Loucy (cell line): Measurements from ENCODE around the gene CDC42BPA.

Source experiments
- H2AFZ ChIP-seq: fragments of 200-600 bp; sonication (generic); 2 replicates; pipeline ENCODE4 v1.6.0; 2016; ENCODE audit warnings: antibody characterized with exemption, mild to moderate bottlenecking, low read length, moderate library complexity
- H3F3A ChIP-seq: fragments of 200-600 bp; 2 replicates; pipeline ENCODE4 v1.6.0; 2016; ENCODE audit warnings: antibody characterized with exemption, low read depth, mild to moderate bottlenecking
- H3K27me3 ChIP-seq: fragments of 200-600 bp; sonication (generic); 2 replicates; pipeline ENCODE4 v1.6.1; 2014; ENCODE audit warnings: low read length, mild to moderate bottlenecking; ENCODE audit not compliant: insufficient read depth, poor library complexity, severe bottlenecking
- H3K36me3 ChIP-seq: fragments of 200-600 bp; sonication (generic); 2 replicates; pipeline ENCODE4 v1.6.1; 2016; ENCODE audit warnings: low read length; ENCODE audit not compliant: insufficient read depth
- H3K4me1 ChIP-seq: fragments of 200-600 bp; sonication (generic); 2 replicates; pipeline ENCODE4 v1.5.1; 2014; ENCODE audit warnings: low read length, mild to moderate bottlenecking; ENCODE audit not compliant: insufficient read depth, poor library complexity, severe bottlenecking
- H3K4me2 ChIP-seq: fragments of 200-600 bp; sonication (generic); 2 replicates; pipeline ENCODE4 v1.6.0; 2014; ENCODE audit warnings: antibody characterized with exemption, low read length, low read depth, mild to moderate bottlenecking; ENCODE audit not compliant: poor library complexity, severe bottlenecking
- H3K4me3 ChIP-seq: fragments of 200-600 bp; sonication (generic); 2 replicates; pipeline ENCODE4 v1.5.1; 2014; ENCODE audit warnings: low read length, mild to moderate bottlenecking, mixed read lengths; ENCODE audit not compliant: poor library complexity, severe bottlenecking
- H3K79me2 ChIP-seq: fragments of 200-600 bp; sonication (generic); 2 replicates; pipeline ENCODE4 v1.6.1; 2014; ENCODE audit warnings: low read length; ENCODE audit not compliant: insufficient read depth
- H3K9ac ChIP-seq: fragments of 200-600 bp; sonication (generic); 2 replicates; pipeline ENCODE4 v1.6.0; 2014; ENCODE audit warnings: mild to moderate bottlenecking, low read depth, low read length, moderate library complexity; ENCODE audit not compliant: poor library complexity, severe bottlenecking
- H3K9me2 ChIP-seq: fragments of 200-600 bp; sonication (generic); replicated peaks from 2 replicates; pipeline ENCODE4 v1.6.1; 2016; ENCODE audit warnings: low read depth, low read length, mixed read lengths
- H3K9me3 ChIP-seq: fragments of 200-600 bp; sonication (generic); 2 replicates; pipeline ENCODE4 v1.6.1; 2014; ENCODE audit warnings: mild to moderate bottlenecking, antibody characterized with exemption, low read length, low read depth; ENCODE audit not compliant: insufficient read depth
- H4K20me1 ChIP-seq: fragments of 200-600 bp; sonication (generic); 2 replicates; pipeline ENCODE4 v1.6.0; 2014; ENCODE audit warnings: antibody characterized with exemption, low read length, mild to moderate bottlenecking; ENCODE audit not compliant: insufficient read depth, poor library complexity, severe bottlenecking
- EZH2phosphoT487 ChIP-seq: fragments of 200-600 bp; IDR thresholded peaks from 2 replicates; pipeline ENCODE4 v1.6.1; 2018; ENCODE audit warnings: antibody characterized with exemption, mild to moderate bottlenecking, moderate library complexity, borderline replicate concordance
- TF ChIP-seq, protein P1 (sequence below): fragments of 200-600 bp; sonication (generic); conservative IDR thresholded peaks from 2 replicates; pipeline ENCODE4 v1.5.1; 2014; ENCODE audit warnings: mild to moderate bottlenecking, antibody characterized with exemption, low read length

Gene CDC42BPA

GRCh38 chr1:226980565-226981385 lies 337.5 kb downstream of the CDC42BPA start:
- no peaks in the 10 kb centered on the region for H3K4me1 ChIP-seq
- TF ChIP-seq EZH2phosphoT487 = no peak
- TF ChIP-seq, protein P1, sequence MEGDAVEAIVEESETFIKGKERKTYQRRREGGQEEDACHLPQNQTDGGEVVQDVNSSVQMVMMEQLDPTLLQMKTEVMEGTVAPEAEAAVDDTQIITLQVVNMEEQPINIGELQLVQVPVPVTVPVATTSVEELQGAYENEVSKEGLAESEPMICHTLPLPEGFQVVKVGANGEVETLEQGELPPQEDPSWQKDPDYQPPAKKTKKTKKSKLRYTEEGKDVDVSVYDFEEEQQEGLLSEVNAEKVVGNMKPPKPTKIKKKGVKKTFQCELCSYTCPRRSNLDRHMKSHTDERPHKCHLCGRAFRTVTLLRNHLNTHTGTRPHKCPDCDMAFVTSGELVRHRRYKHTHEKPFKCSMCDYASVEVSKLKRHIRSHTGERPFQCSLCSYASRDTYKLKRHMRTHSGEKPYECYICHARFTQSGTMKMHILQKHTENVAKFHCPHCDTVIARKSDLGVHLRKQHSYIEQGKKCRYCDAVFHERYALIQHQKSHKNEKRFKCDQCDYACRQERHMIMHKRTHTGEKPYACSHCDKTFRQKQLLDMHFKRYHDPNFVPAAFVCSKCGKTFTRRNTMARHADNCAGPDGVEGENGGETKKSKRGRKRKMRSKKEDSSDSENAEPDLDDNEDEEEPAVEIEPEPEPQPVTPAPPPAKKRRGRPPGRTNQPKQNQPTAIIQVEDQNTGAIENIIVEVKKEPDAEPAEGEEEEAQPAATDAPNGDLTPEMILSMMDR = no peak
- H3K9ac ChIP-seq = no peak overlapping the region
- no peak overlapping the region for H2AFZ ChIP-seq
- H3K9me3 ChIP-seq = no peaks in the 10 kb centered on the region
- no peaks in the 10 kb centered on the region for H3K9me2 ChIP-seq
- peaks cover 50% of the 10 kb centered on the region; the same call in 1 of the 2 replicates for H3K36me3 ChIP-seq
- H3K4me2 ChIP-seq = no peak overlapping the region
- no peaks in the 10 kb centered on the region for H4K20me1 ChIP-seq
- H3K27me3 ChIP-seq = no peaks in the 10 kb centered on the region
- no peaks in the 10 kb centered on the region for H3F3A ChIP-seq
- no peak overlapping the region for H3K4me3 ChIP-seq
- no peaks in the 10 kb centered on the region for H3K79me2 ChIP-seq

DNA sequence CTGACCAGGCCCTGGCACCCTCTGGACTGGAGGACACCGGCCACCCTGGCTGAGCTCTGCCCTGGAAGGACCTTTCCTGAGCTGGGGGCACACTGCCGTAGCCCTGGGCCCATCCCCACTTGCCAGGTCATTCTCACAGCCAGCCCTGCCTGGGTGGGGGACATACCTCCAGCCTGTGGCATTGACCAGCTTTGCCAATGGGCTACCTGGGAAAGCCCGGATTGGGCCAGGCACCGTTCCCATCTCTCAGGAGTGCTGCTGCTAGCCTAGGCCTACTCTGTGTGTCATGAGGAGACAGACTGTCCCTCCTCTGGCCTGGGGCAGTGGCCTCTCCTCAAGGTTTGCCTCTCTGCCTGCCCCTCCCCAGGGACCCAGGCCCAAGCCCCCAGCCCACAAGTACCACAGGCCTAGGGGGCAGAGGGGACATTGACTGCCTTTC lies 338.2 kb downstream of the CDC42BPA start:
- H3K9ac ChIP-seq = no peak overlapping the region
- no peaks in the 10 kb centered on the region for H3K9me3 ChIP-seq
- no peak overlapping the region for H3K4me3 ChIP-seq
- no peaks in the 10 kb centered on the region for H3K79me2 ChIP-seq
- H3K27me3 ChIP-seq = no peaks in the 10 kb centered on the region
- H3K4me1 ChIP-seq = no peaks in the 10 kb centered on the region
- no peaks in the 10 kb centered on the region for H3F3A ChIP-seq
- H3K9me2 ChIP-seq = no peaks in the 10 kb centered on the region
- TF ChIP-seq, protein P1 = no peak
- TF ChIP-seq EZH2phosphoT487 = no peak
- peaks cover 44% of the 10 kb centered on the region; the same call in 1 of the 2 replicates for H3K36me3 ChIP-seq
- no peak overlapping the region for H3K4me2 ChIP-seq
- no peak overlapping the region for H2AFZ ChIP-seq
- no peaks in the 10 kb centered on the region for H4K20me1 ChIP-seq

DNA sequence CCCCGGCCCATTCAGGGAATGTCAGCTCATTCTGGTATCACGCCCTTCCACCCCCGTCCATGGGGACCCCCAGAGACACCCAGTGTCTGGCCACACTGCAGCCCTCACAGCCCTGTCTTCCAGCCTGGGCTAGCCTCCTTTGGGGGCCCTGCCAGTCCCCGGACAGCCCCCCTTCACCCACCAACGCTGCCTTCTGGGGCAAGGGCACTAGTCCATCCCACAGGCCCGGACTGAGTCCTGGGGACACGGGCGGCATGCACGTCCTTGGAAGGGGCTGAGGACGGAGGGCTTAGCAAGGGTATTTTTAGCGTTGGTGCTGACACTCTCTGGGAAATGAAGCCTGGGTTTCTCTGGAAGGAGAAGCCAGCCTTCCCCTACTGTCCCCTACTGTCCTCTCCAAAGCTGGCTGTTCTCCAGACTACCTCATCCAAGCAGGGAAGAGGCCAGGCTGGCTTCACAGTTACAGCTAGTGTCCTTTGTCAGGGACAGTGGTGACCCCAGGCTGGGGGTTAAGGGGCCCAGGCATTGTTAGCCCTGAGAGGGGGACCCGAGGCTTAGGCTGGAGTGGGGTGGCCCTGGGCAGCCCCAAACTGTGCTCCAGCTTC lies 338.7 kb downstream of the CDC42BPA start:
- Histone ChIP-seq H3K79me2 (no peaks in the 10 kb centered on the region), H3K4me1 (no peaks in the 10 kb centered on the region), H3K9me2 (no peaks in the 10 kb centered on the region), H3F3A (no peaks in the 10 kb centered on the region), H3K4me3 (no peak overlapping the region), H3K27me3 (no peaks in the 10 kb centered on the region), H4K20me1 (no peaks in the 10 kb centered on the region), H2AFZ (no peak overlapping the region), H3K9ac (no peak overlapping the region), H3K36me3 (peaks cover 45% of the 10 kb centered on the region; the same call in 1 of the 2 replicates), H3K4me2 (no peak overlapping the region), H3K9me3 (no peaks in the 10 kb centered on the region)
- no peak for TF ChIP-seq EZH2phosphoT487
- TF ChIP-seq, protein P1 = no peak
